ENCODE data around the gene STAT1.

- TF ChIP-seq POLR2A (IDR thresholded peaks at IDR 0.05): no peak
- no peak for TF ChIP-seq CTCF (IDR thresholded peaks at IDR 0.05)
Observed at GRCh38 chr2:191015239-191015638, 1.3 kb upstream of the STAT1 start.
